Activated CD8-positive, alpha-beta memory T cell treated with anti-CD3 and anti-CD28 coated beads, Interleukin-2, amount 10 ng/mL, durations not matched to agents 7 days and 5 days (primary cell): Measurements from ENCODE around the gene FCN3. TPM values are rescaled to one million over a fixed set of nuclear protein-coding genes. Genes with fewer than 3 reads are reported as not detected.

ENCODE experiments used
- total RNA-seq, 2 experiments: library from RNA; stranded (reverse); gene quantifications; one replicate each; pipeline ENCODE4 v1.2.3, GENCODE V29; 2021

Gene FCN3
- total RNA-seq, 2 experiments from 2014 or later, result not detected

Other genes with a start within 250 kb of the FCN3 start
- gene SLC9A1, start 219.7 kb downstream of the FCN3 start, total RNA-seq, result 10 to 100 TPM; 25.8 to 26.3 TPM
- 10 to 100 TPM; 28.9 to 32.6 TPM for gene WDTC1, start 140.2 kb downstream of the FCN3 start, total RNA-seq
- 10 to 100 TPM; 31.0 to 44.2 TPM for gene TMEM222, start 52.7 kb downstream of the FCN3 start, total RNA-seq
- 10 to 100 TPM; 60.7 to 85.3 TPM for gene SYTL1, start 32.8 kb downstream of the FCN3 start, total RNA-seq
- gene MAP3K6, start 7.9 kb downstream of the FCN3 start, total RNA-seq, result 10 to 100 TPM in 1 of 2 experiments, 1 to 10 TPM in 1; 7.4 to 10.6 TPM
- gene CD164L2, start 8.5 kb upstream of the FCN3 start, total RNA-seq, result not detected
- under 1 TPM; 0.44 to 0.49 TPM for gene GPR3, start 17.8 kb upstream of the FCN3 start, total RNA-seq
- gene WASF2, start 115.3 kb upstream of the FCN3 start, total RNA-seq, result 100 to 1,000 TPM; 113 to 117 TPM
- gene AHDC1, start 229.3 kb upstream of the FCN3 start, total RNA-seq, result 10 to 100 TPM; 15.8 to 18.5 TPM